ENCODE measurements around the gene P4HB.

The P4HB gene

GRCh38 chr17:81867170-81867990, 7.0 kb upstream of the P4HB start:
- DNase-seq, result peak; percentile 10

- DNase-seq, result peak; percentile 28
Observed at GRCh38 chr17:81866440-81867169, 6.3 kb upstream of the P4HB start.

GRCh38 chr17:81865733-81866439, 5.6 kb upstream of the P4HB start:
- DNase-seq, result no peak

GRCh38 chr17:81865358-81865732, 5.0 kb upstream of the P4HB start:
- DNase-seq, result no peak

GRCh38 chr17:81863833-81864768, 3.8 kb upstream of the P4HB start:
- no peak for DNase-seq

GRCh38 chr17:81863123-81863675, 2.9 kb upstream of the P4HB start:
- DNase-seq, result no peak

- peak; percentile 99 for DNase-seq
Observed at GRCh38 chr17:81860756-81861568, 627 bp upstream of the P4HB start.

- DNase-seq, result no peak
Observed at GRCh38 chr17:81858967-81859905, 1.1 kb downstream of the P4HB start.

GRCh38 chr17:81858170-81858966, 2.0 kb downstream of the P4HB start:
- no peak for DNase-seq

- DNase-seq, result no peak
Observed at GRCh38 chr17:81854974-81855774, 5.2 kb downstream of the P4HB start.

GRCh38 chr17:81852237-81852636, 8.1 kb downstream of the P4HB start:
- no peak for DNase-seq

- no peak for DNase-seq
Observed at GRCh38 chr17:81851423-81851822, 8.9 kb downstream of the P4HB start.

- no peak for DNase-seq
Observed at GRCh38 chr17:81849457-81849856, 10.9 kb downstream of the P4HB start.

- no peak for DNase-seq
Observed at GRCh38 chr17:81846743-81847689, 13.3 kb downstream of the P4HB start.

- DNase-seq, result no peak
Observed at GRCh38 chr17:81845881-81846742, 14.2 kb downstream of the P4HB start.

- no peak for DNase-seq
Observed at GRCh38 chr17:81845361-81845760, 15.0 kb downstream of the P4HB start.
